AG04450 (cell line): ENCODE results near the gene TMEM91. TPM values are rescaled to one million over a fixed set of nuclear protein-coding genes. Genes with fewer than 3 reads are reported as not detected.

ENCODE experiments used
- CTCF ChIA-PET: fragments of 300-600, 350-600 bp; formaldehyde crosslinking; extraction: SDS; loops from one replicate; lab custom pipeline; 2022; ENCODE audit warnings: antibody characterized with exemption, inconsistent platforms; lab: Charles Lee
- POLR2A ChIA-PET: fragments of 350-600 bp; formaldehyde crosslinking; extraction: SDS; loops from one replicate; lab custom pipeline; 2021; ENCODE audit warnings: antibody characterized with exemption, inconsistent platforms; lab: Yijun Ruan, JAX
- DNase-seq: peaks from one replicate; pipeline ENCODE4 v3.0.0-alpha.2; 2011; ENCODE audit warnings: low read depth, low spot score
- H3K27ac ChIP-seq: one replicate; pipeline ENCODE4 v1.5.1; 2012; ENCODE audit warnings: low read depth, low read length, control low read depth
- H3K27me3 ChIP-seq: one replicate; pipeline ENCODE4 v1.6.0; 2012; ENCODE audit warnings: low read length; ENCODE audit not compliant: control insufficient read depth, insufficient read depth
- H3K4me3 ChIP-seq: 2 replicates; pipeline ENCODE4 v1.5.1; 2011; ENCODE audit warnings: mild to moderate bottlenecking, low read depth, low read length, control low read depth
- H3K9me3 ChIP-seq: 2 replicates; pipeline ENCODE4 v1.5.1; 2012; ENCODE audit warnings: low read length; ENCODE audit not compliant: control insufficient read depth, insufficient read depth
- polyA plus RNA-seq: library from polyadenylated mRNA; depleted of rRNA; stranded (reverse); fragments of >200 nt; gene quantifications from 2 replicates; pipeline ENCODE4 v1.2.3, GENCODE V29; 2011
- TF ChIP-seq, protein P1 (sequence below): IDR thresholded peaks from 2 replicates; pipeline ENCODE4 v1.5.1; 2011; ENCODE audit warnings: low read depth, low read length, control low read depth, inconsistent platforms

The TMEM91 gene
- polyA plus RNA-seq, 1 experiment: 5.2 TPM

GRCh38 chr19:41353466-41354342 is 22.6 kb upstream of the TMEM91 start, which contains the start of gene TGFB1:
TGFB1 (minus strand) TSS chr19:41353922; CDS start chr19:41353044, 878 bp downstream.
- TF ChIP-seq, protein P1, sequence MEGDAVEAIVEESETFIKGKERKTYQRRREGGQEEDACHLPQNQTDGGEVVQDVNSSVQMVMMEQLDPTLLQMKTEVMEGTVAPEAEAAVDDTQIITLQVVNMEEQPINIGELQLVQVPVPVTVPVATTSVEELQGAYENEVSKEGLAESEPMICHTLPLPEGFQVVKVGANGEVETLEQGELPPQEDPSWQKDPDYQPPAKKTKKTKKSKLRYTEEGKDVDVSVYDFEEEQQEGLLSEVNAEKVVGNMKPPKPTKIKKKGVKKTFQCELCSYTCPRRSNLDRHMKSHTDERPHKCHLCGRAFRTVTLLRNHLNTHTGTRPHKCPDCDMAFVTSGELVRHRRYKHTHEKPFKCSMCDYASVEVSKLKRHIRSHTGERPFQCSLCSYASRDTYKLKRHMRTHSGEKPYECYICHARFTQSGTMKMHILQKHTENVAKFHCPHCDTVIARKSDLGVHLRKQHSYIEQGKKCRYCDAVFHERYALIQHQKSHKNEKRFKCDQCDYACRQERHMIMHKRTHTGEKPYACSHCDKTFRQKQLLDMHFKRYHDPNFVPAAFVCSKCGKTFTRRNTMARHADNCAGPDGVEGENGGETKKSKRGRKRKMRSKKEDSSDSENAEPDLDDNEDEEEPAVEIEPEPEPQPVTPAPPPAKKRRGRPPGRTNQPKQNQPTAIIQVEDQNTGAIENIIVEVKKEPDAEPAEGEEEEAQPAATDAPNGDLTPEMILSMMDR: peak; percentile 87
- no peaks in the 10 kb centered on the region for H3K27me3 ChIP-seq
- H3K4me3 ChIP-seq: peak within 1 kb of the TSS; percentile 91
- H3K9me3 ChIP-seq: no peaks in the 10 kb centered on the region; the same call in 1 of the 2 replicates
- peak; percentile 76 for DNase-seq
- H3K27ac ChIP-seq: peak within 1 kb of the TSS; percentile 21
- POLR2A ChIA-PET: interaction anchor here (0.6 to 3.0 kb wide), 6 partner anchors 10 to 45 kb away, joined by 3 to 43 read pairs (median 6); partner anchors contain the start of genes B9D2 and CCDC97
- CTCF ChIA-PET: interaction anchor here (0.6 to 2.8 kb wide), 7 partner anchors 10 to 656 kb away, joined by 3 to 16 read pairs (median 4); partner anchors contain the start of gene B9D2

- no peak for DNase-seq
- Histone ChIP-seq H3K27me3 (no peaks in the 10 kb centered on the region), H3K9me3 (no peaks in the 10 kb centered on the region; the same call in 1 of the 2 replicates), H3K27ac (peak overlapping the region; percentile 21), H3K4me3 (peak overlapping the region; percentile 91)
- ChIA-PET POLR2A (no interaction called here), CTCF (interaction anchor here (0.5 to 2.2 kb wide), 7 partner anchors 9 to 85 kb away, joined by 3 to 13 read pairs (median 3); partner anchors contain the start of genes B9D2 and DMAC2)
- TF ChIP-seq, protein P1: no peak
Observed at GRCh38 chr19:41354343-41354953, 21.9 kb upstream of the TMEM91 start.

DNA sequence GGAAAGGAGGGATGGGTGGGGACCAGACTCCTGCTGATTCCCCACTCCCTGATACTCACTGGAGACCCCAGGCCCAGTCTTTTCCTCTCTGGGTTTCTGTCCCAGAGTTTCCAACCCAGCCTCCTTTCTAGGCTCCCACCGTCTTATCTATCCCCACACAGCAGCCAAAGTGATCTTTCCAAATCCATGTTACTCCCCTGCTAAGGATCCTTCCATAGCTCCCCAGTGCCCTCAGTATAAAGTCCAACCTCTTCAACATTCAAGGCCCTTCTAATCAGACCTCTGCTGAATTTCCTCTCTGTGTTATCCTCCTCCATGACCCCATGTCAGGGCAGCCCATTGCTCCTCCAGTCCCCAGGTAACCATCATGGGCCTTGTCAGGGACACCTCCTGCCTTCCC is 21.3 kb upstream of the TMEM91 start:
- Histone ChIP-seq H3K27ac (no peak overlapping the region), H3K9me3 (no peaks in the 10 kb centered on the region; the same call in 1 of the 2 replicates), H3K4me3 (no peak overlapping the region), H3K27me3 (no peaks in the 10 kb centered on the region)
- DNase-seq: no peak
- CTCF ChIA-PET: interaction anchor here (0.5 to 2.2 kb wide), 11 partner anchors 8 to 163 kb away, joined by 3 to 13 read pairs (median 4); partner anchors contain the start of genes B9D2 and DMAC2
- TF ChIP-seq, protein P1: no peak
- POLR2A ChIA-PET: no interaction called here

GRCh38 chr19:41355802-41356201 is 20.5 kb upstream of the TMEM91 start:
- Histone ChIP-seq H3K27ac (no peak overlapping the region), H3K27me3 (no peaks in the 10 kb centered on the region), H3K4me3 (no peak overlapping the region), H3K9me3 (no peaks in the 10 kb centered on the region; the same call in 1 of the 2 replicates)
- CTCF ChIA-PET: interaction anchor here (0.6 to 2.2 kb wide), 8 partner anchors 8 to 214 kb away, joined by 3 to 13 read pairs (median 4); partner anchors contain the start of genes B9D2 and DMAC2
- TF ChIP-seq, protein P1: no peak
- POLR2A ChIA-PET: no interaction called here
- DNase-seq: no peak
